ENCODE data around the gene CHRD.

DNA sequence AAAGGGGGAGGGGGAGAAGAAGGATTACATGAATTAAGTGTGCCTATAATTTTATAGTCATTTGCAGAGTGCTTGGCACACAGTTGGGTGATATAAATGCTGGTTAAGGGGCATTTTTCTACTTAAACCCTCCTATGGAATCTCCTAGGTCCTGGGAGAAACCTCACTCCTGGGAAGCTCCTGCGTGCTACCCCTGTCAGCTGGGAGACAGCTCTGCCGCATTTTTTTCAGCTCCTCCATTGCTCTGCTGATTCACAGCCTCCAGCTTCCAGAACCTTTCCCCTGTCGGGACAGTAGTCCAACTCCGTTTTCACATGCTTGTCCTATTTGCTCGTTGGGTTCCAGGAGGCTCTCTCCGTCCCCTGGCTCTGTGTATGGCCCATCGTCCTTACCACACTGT is 59.2 kb downstream of the CHRD start:
- TF ChIP-seq, protein P1, sequence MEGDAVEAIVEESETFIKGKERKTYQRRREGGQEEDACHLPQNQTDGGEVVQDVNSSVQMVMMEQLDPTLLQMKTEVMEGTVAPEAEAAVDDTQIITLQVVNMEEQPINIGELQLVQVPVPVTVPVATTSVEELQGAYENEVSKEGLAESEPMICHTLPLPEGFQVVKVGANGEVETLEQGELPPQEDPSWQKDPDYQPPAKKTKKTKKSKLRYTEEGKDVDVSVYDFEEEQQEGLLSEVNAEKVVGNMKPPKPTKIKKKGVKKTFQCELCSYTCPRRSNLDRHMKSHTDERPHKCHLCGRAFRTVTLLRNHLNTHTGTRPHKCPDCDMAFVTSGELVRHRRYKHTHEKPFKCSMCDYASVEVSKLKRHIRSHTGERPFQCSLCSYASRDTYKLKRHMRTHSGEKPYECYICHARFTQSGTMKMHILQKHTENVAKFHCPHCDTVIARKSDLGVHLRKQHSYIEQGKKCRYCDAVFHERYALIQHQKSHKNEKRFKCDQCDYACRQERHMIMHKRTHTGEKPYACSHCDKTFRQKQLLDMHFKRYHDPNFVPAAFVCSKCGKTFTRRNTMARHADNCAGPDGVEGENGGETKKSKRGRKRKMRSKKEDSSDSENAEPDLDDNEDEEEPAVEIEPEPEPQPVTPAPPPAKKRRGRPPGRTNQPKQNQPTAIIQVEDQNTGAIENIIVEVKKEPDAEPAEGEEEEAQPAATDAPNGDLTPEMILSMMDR (IDR thresholded peaks at IDR 0.05; ENCODE audit: low read depth, low read length, poor library complexity, severe bottlenecking): no peak
- TF ChIP-seq EZH2phosphoT487 (IDR thresholded peaks at IDR 0.05; ENCODE audit: borderline replicate concordance, low read length): no peak

Measured in DOHH2 (cell line).